Heart left ventricle (tissue), 16 donors: ENCODE results near the gene CCS. TPM values are rescaled to one million over a fixed set of nuclear protein-coding genes. Genes with fewer than 3 reads are reported as not detected.

Experiments used
- ATAC-seq, 4 donors: fragments of 200-7000 bp; cut with Tn5 transposase; one replicate each; pipeline ENCODE4 v1.9.1; 2020 to 2022; ENCODE audit warnings: moderate library complexity in 4 of 4, mild to moderate bottlenecking in 3 of 4, moderate number of reproducible peaks in 1 of 4
- DNase-seq, 5 donors: peaks; one replicate each; pipeline ENCODE4 v3.0.0-alpha.2; 2020
- H3K27ac ChIP-seq, 12 donors: fragments of 200-600 bp; sonication (generic) in 4 of 12; one replicate each; pipeline versions ENCODE4 v1.5.0 to v1.8.0; 2016 to 2022; ENCODE audit warnings: mild to moderate bottlenecking in 2 of 12
- H3K27me3 ChIP-seq, 9 donors: fragments of 200-600 bp; sonication (generic) in 2 of 9; one replicate each; pipeline versions ENCODE4 v1.5.1 to v1.8.0; 2016 to 2022; ENCODE audit warnings: mild to moderate bottlenecking in 3 of 9
- H3K36me3 ChIP-seq, 9 donors: fragments of 200-600 bp; sonication (generic) in 2 of 9; one replicate each; pipeline versions ENCODE4 v1.5.0 to v1.8.0; 2018 to 2022; ENCODE audit warnings: mild to moderate bottlenecking in 2 of 9
- H3K4me1 ChIP-seq, 12 donors: fragments of 200-600 bp; sonication (generic) in 4 of 12; one replicate each; pipeline versions ENCODE4 v1.5.0 to v1.8.0; 2016 to 2022; ENCODE audit warnings: mild to moderate bottlenecking in 3 of 12
- H3K4me3 ChIP-seq, 12 donors: fragments of 200-600 bp; sonication (generic) in 4 of 12; one replicate each; pipeline versions ENCODE4 v1.5.0 to v1.8.0; 2017 to 2022; ENCODE audit warnings: mild to moderate bottlenecking in 9 of 12, moderate library complexity in 4 of 12
- H3K9me3 ChIP-seq, 12 donors: fragments of 200-600 bp; sonication (generic) in 4 of 12; one replicate each; pipeline versions ENCODE4 v1.5.0 to v1.8.0; 2016 to 2022; ENCODE audit warnings: mild to moderate bottlenecking in 1 of 12
- CTCF ChIP-seq, 12 donors: fragments of 200-600 bp; sonication (generic) in 4 of 12; IDR thresholded peaks; one replicate each; pipeline versions ENCODE4 v1.5.0 to v1.8.0; 2018 to 2022; ENCODE audit warnings: antibody characterized with exemption in 12 of 12, mild to moderate bottlenecking in 5 of 12
- POLR2A ChIP-seq, 2 donors: fragments of 450-650 bp; IDR thresholded peaks; one replicate each; pipeline ENCODE4 v1.6.1; 2017; ENCODE audit warnings: antibody characterized with exemption in 2 of 2, mild to moderate bottlenecking in 2 of 2, moderate library complexity in 2 of 2
- WGBS, 4 donors: extraction: QIAGEN DNeasy Blood & Tissue Kit in 2 of 4; methylation state at CpG; one replicate each; pipeline versions ENCODE4 v1.1.5 to v1.1.7; 2013 to 2018; 5-methylcytosine and 5-hydroxymethylcytosine counted together
- intact Hi-C, 10 donors: fragments of 100-400 bp; cut with DNase I; formaldehyde crosslinking; loops; one replicate each; pipeline versions ENCODE4 v1.11.1 to v1.14.2; 2022
- polyA plus RNA-seq, 2 donors: library from polyadenylated mRNA; stranded (reverse); fragments of 200-250 nt; gene quantifications; one replicate each; pipeline ENCODE4 v1.2.3, GENCODE V29; 2013
- total RNA-seq, 9 donors: library from RNA; depleted of rRNA in 2 of 9; stranded (reverse); fragments of >200 nt in 2 of 9; fragmentation: NEBNext Ultra II Directional in 3 of 9; extraction: Animal tissue kit (Norgen Biotek cat#: 25700) in 3 of 9; gene quantifications; one replicate each; pipeline versions ENCODE4 v1.1.0 to v1.2.4, GENCODE V29; 2016 to 2023
- donor health status: ischemic (EF 13 %, LVEDD 7.1; RV severe dilation, severe dysfunction).
- donor health status: healthy with polysubstance abuse.
- donor health status: DM: no; HTN: yes; CAD: no.
- donor health status: DM: no; HTN: no; CAD: no.
- donor health status: ischemic (EF 25% LVEDD 6.9; RV normal size, moderate dysfunction).
- donor health status: ischemic (EF 25% LVEDD 5.7; RV mildly dilated, moderate dysfunction).
- donor health status: healthy.
- donor health status: DM: yes; HTN: yes; CAD: no.
- donor health status: ischemic (EF 35%, LVEDD 5.7; RV mildly dilated, moderate dysfunction).
- donor health status: nonischemic (EF 11% LVEDD 7.7; RV severe dilation, severe dysfunction).
- donor health status: DM: yes; HTN: yes; CAD: no.
- donor health status: PGD.
- donor health status: ischemic (EF 29% LVEDD 5.4; RV normal size, mild dysfunction).
- donor health status: nonischemic (EF 23%, LVEDD 6.1; RV moderate dilation, normal function).

The CCS gene
- total and polyA plus RNA-seq, 11 donors = 13.9 to 41.1 (median 20.1) TPM

DNA sequence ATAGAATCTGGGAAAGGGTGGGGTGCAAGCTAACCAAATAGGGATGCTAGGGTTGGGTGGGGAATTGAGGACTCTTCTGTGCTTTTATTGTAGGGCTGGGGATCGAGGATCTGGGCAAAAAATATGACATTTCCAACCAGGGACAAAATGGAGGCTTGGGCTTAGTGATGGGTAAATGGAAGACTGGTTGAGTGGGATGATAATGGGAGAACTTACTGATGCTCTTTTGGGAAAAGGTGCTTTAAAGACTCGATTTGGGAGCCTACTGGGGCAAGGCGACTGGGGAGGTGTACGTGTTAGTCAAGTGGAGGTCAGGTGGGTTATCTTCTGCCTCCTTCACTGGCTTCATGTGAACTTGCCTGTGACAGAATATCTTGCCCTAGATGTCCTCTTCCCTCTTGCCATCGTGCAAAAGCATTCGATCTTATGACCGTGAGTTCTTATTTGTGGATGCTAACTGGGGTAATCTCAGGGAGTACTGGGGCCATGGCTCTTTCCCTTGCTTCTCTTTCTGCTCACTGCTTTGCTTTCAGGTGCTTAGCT, 35.1 kb downstream of the CCS start:
- no peaks in the 10 kb centered on the region for H3K9me3 ChIP-seq
- no peaks in the 10 kb centered on the region for H3K27me3 ChIP-seq
- 83 to 89% (median 85%) methylated on average over 7 of the region's 7 CpGs for WGBS, 4 donors
- DNase-seq = no peak
- H3K36me3 ChIP-seq = peaks cover 3 to 97% (median 75%) of the 10 kb centered on the region in 9 donors
- no peak for ATAC-seq
- intact Hi-C loops = loop anchor here in 2 of 10 donors (10.0 kb wide), 1 partner anchor 47 kb away; the partner anchor contains the start of gene RBM4B (in 2 of the 2)
- H3K4me3 ChIP-seq = no peak overlapping the region
- H3K4me1 ChIP-seq = peaks cover 0 to 37% (median 22%) of the 10 kb centered on the region in 12 donors
- TF ChIP-seq POLR2A (IDR thresholded peaks at IDR 0.05) (no peak), CTCF (IDR thresholded peaks at IDR 0.05) (no peak)
- no peak overlapping the region for H3K27ac ChIP-seq

DNA sequence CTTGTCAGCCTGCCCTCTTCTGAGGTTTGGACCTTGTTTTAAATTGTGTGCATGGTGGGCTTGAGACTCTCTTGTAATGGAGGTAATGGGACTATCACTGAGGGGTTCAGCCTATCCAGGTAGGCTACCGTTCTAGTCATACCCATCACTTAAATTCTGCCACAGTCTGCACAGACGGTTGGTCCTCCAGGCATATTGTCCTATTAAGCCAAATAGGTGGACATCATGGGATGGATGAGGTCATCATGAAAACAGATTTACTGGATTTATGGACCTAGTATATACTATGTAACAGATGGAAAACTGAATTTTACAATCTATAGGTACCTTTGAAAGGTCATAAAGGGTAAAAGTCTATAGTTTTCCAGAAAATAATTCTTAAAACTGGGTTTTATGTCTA, 36.4 kb downstream of the CCS start:
- intact Hi-C loops = loop anchor here in 2 of 10 donors (10.0 kb wide), 1 partner anchor 45 kb away; the partner anchor contains the start of gene RBM4B (in 2 of the 2)

DNA sequence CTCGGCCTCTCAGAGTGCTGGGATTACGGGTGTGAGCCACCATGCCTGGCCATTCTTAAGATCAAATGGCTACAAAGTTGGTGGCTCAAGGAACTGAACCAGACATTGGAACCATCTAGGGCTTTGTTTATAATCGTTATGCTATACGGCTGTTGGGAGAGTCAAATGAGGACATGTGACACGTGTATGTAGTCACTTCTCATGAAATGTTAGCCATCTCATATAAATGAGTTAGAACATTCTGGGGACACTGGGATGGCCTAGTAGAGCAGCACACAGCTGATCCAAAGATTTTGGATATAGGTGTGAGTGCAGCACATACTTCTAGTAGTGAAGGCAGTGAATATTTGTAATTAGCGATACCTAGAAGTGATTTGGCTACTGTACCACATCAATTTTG, 38.9 kb downstream of the CCS start:
- ATAC-seq = no peak
- H3K36me3 ChIP-seq = peaks cover 0 to 74% (median 51%) of the 10 kb centered on the region in 9 donors
- H3K27ac ChIP-seq = peak overlapping the region in 1 of 12 donors; percentile 28
- TF ChIP-seq POLR2A (IDR thresholded peaks at IDR 0.05) = no peak
- TF ChIP-seq CTCF (IDR thresholded peaks at IDR 0.05) = no peak
- peaks cover 0 to 23% (median 0%) of the 10 kb centered on the region in 12 donors for H3K4me1 ChIP-seq
- H3K27me3 ChIP-seq = no peaks in the 10 kb centered on the region
- WGBS, 4 donors = 85 to 96% (median 90%) methylated on average over 6 of the region's 6 CpGs
- H3K4me3 ChIP-seq = no peak overlapping the region
- intact Hi-C loops = no loop called here
- no peaks in the 10 kb centered on the region for H3K9me3 ChIP-seq
- DNase-seq = no peak

More for the DNA sequence above, 36.4 kb downstream of the CCS start:
- DNase-seq (no peak), ATAC-seq (no peak)
- Histone ChIP-seq H3K9me3 (no peaks in the 10 kb centered on the region), H3K27me3 (no peaks in the 10 kb centered on the region), H3K27ac (no peak overlapping the region), H3K36me3 (peaks cover 3 to 94% (median 72%) of the 10 kb centered on the region in 9 donors), H3K4me1 (peaks cover 0 to 27% (median 10%) of the 10 kb centered on the region in 12 donors), H3K4me3 (no peak overlapping the region)
- no peak for TF ChIP-seq CTCF (IDR thresholded peaks at IDR 0.05)
- TF ChIP-seq POLR2A (IDR thresholded peaks at IDR 0.05) = no peak
- 77 to 89% (median 86%) methylated on average over 2 of the region's 2 CpGs for whole genome bisulfite sequencing, 4 donors

- TF ChIP-seq POLR2A (IDR thresholded peaks at IDR 0.05) = no peak
- no peak for TF ChIP-seq CTCF (IDR thresholded peaks at IDR 0.05)
- Histone ChIP-seq H3K27ac (no peak overlapping the region), H3K4me1 (peaks cover 0 to 25% (median 8%) of the 10 kb centered on the region in 12 donors), H3K9me3 (no peaks in the 10 kb centered on the region), H3K27me3 (no peaks in the 10 kb centered on the region), H3K4me3 (no peak overlapping the region), H3K36me3 (peaks cover 0 to 64% (median 40%) of the 10 kb centered on the region in 9 donors)
- 70 to 87% (median 80%) methylated on average over 2 of the region's 2 CpGs for WGBS, 4 donors
- intact Hi-C loops = no loop called here
- no peak for DNase-seq
- no peak for ATAC-seq
These were observed 40.0 kb downstream of the CCS start for GRCh38 chr11:66632952-66633351.
